Naive thymus-derived CD8-positive, alpha-beta T cell (primary cell): ENCODE measurements around the gene UST. TPM values are rescaled to one million over a fixed set of nuclear protein-coding genes. Genes with fewer than 3 reads are reported as not detected.
A peak's percentile ranks its signal among the peaks of the same experiment; 100 is the strongest.

ENCODE experiments used
- ATAC-seq, 2 donors: fragments of 150-1000 bp; cut with Tn5 transposase in 1 of 2; sonication (Bioruptor Pico), chemical (Tn5 transposase) in 1 of 2; 1 replicate in 1 of 2; 2 replicates in 1 of 2; pipeline ENCODE4 v1.10.0; 2021; ENCODE audit warnings: mild to moderate bottlenecking in 2 of 2, moderate library complexity in 2 of 2
- POLR2A ChIA-PET: fragments of 350-600 bp; sonication (Branson Sonifier 250); formaldehyde crosslinking; loops from one replicate; lab custom pipeline; 2021; ENCODE audit warnings: antibody characterized with exemption; lab: Charles Lee
- DNase-seq, 10 donors: peaks; one replicate each; pipeline versions ENCODE4 v3.0.0 to v3.0.0-alpha.2; 2020 to 2022
- H3K27ac Mint-ChIP-seq, 10 donors: one replicate each; pipeline ENCODE4 v1.8.0; 2020 to 2022; ENCODE audit warnings: mild to moderate bottlenecking in 10 of 10, mixed read lengths in 10 of 10, moderate library complexity in 4 of 10, inconsistent platforms in 1 of 10
- H3K27me3 Mint-ChIP-seq, 5 donors: one replicate each; pipeline ENCODE4 v1.8.0; 2021 to 2022; ENCODE audit warnings: mixed read lengths in 5 of 5
- H3K36me3 Mint-ChIP-seq, 3 donors: one replicate each; pipeline ENCODE4 v1.8.0; 2020 to 2022; ENCODE audit warnings: mixed read lengths in 3 of 3, mild to moderate bottlenecking in 2 of 3, inconsistent platforms in 1 of 3
- H3K4me1 Mint-ChIP-seq, 4 donors: one replicate each; pipeline ENCODE4 v1.8.0; 2021 to 2022; ENCODE audit warnings: mixed read lengths in 4 of 4
- H3K4me3 Mint-ChIP-seq, 10 donors: one replicate each; pipeline ENCODE4 v1.8.0; 2020 to 2022; ENCODE audit warnings: mild to moderate bottlenecking in 10 of 10, mixed read lengths in 10 of 10, moderate library complexity in 6 of 10, inconsistent platforms in 1 of 10
- H3K9me3 Mint-ChIP-seq, 9 donors: one replicate each; pipeline ENCODE4 v1.8.0; 2020 to 2022; ENCODE audit warnings: mixed read lengths in 9 of 9, mild to moderate bottlenecking in 3 of 9, inconsistent platforms in 1 of 9, moderate library complexity in 1 of 9
- polyA plus RNA-seq, 3 donors: library from polyadenylated mRNA; unstranded; fragments of 300-500 nt; fragmentation: Illumina TruSeq; gene quantifications; one replicate each; pipeline ENCODE4 v1.2.3, GENCODE V29; 2021
- total RNA-seq, 8 experiments: library from RNA in 2 of 8; stranded (reverse) in 2 of 8; gene quantifications; one replicate each; pipeline ENCODE4 v1.2.3 and lab custom pipeline; 2021 to 2026

The UST gene
- total and polyA plus RNA-seq, 5 experiments from 2014 or later = 0.08 to 1.4 (median 0.47) TPM

DNA sequence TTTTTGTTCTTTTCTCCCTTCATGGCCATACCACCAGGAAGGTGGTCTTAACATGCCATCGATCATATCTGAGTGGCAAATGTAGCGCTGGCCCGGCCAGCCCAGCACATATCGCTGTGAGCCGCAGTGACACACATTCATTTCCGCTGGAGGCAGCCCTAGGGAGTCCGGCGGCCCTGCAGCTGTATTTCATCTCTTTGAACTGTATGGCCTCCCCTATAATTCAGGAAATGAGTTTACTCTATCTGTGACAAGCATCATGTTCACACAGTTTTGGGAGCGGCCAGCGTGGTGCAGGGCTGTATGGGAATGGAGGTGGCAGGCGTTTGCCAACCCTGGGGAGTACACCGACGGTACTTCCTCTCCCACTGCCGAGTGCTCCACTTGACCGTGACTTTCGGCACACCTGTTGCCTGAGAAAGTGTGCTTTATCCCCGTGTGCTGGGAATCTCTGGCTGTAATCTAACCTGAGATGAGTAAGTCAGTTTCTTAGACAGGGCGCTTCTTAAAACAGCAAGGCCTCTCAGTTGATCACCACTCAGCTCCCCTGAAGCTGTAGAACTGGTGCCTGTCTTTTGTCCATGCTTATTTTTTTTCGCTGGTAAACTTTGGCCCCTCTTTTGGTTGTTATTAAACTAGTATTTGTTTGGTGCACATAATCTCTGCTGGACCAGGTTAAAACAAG, 313.6 kb downstream of the UST start:
- H3K36me3 Mint-ChIP-seq = no peaks in the 10 kb centered on the region
- peak overlapping the region; percentile 51 to 78 (median 74) for H3K4me3 Mint-ChIP-seq
- peak overlapping the region in 9 of 10 donors; percentile 53 to 86 (median 81) for H3K27ac Mint-ChIP-seq
- peaks cover 11 to 37% (median 19%) of the 10 kb centered on the region in 4 donors for H3K4me1 Mint-ChIP-seq
- no peaks in the 10 kb centered on the region for H3K27me3 Mint-ChIP-seq
- peak in 8 of 10 donors; percentile 10 to 42 (median 25) for DNase-seq
- peak; percentile 87 to 90 for ATAC-seq
- no peaks in the 10 kb centered on the region for H3K9me3 Mint-ChIP-seq
- POLR2A ChIA-PET = interaction anchor here (0.6 to 1.1 kb wide), 2 partner anchors 10 to 371 kb away, joined by 3 to 4 read pairs; no protein-coding TSS in a partner anchor

GRCh38 chr6:149060985-149061760, 314.3 kb downstream of the UST start:
- no peak for DNase-seq
- no peak for ATAC-seq
- POLR2A ChIA-PET = interaction anchor here (0.6 to 1.1 kb wide), 2 partner anchors 371 to 1932 kb away, joined by 4 to 6 read pairs; no protein-coding TSS in a partner anchor
- Mint-ChIP-seq H3K9me3 (peaks cover 0 to 5% (median 0%) of the 10 kb centered on the region in 9 donors), H3K36me3 (no peaks in the 10 kb centered on the region), H3K27ac (peak overlapping the region in 9 of 10 donors; percentile 53 to 83 (median 80)), H3K27me3 (no peaks in the 10 kb centered on the region), H3K4me1 (peaks cover 16 to 40% (median 27%) of the 10 kb centered on the region in 4 donors), H3K4me3 (peak overlapping the region in 9 of 10 donors; percentile 66 to 78 (median 74))

GRCh38 chr6:149061930-149062329, 315.1 kb downstream of the UST start:
- peaks cover 20 to 45% (median 34%) of the 10 kb centered on the region in 4 donors for H3K4me1 Mint-ChIP-seq
- H3K4me3 Mint-ChIP-seq = no peak overlapping the region
- DNase-seq = no peak
- H3K27me3 Mint-ChIP-seq = no peaks in the 10 kb centered on the region
- POLR2A ChIA-PET = interaction anchor here (2.3 kb wide), 1 partner anchor 15 kb away, joined by 10 read pairs; no protein-coding TSS in a partner anchor
- H3K36me3 Mint-ChIP-seq = no peaks in the 10 kb centered on the region
- H3K9me3 Mint-ChIP-seq = peaks cover 0 to 11% (median 0%) of the 10 kb centered on the region in 9 donors
- H3K27ac Mint-ChIP-seq = no peak overlapping the region
- no peak for ATAC-seq

GRCh38 chr6:149062653-149063348, 316.0 kb downstream of the UST start:
- Mint-ChIP-seq H3K4me1 (peaks cover 22 to 53% (median 39%) of the 10 kb centered on the region in 4 donors), H3K27me3 (no peaks in the 10 kb centered on the region), H3K4me3 (no peak overlapping the region), H3K27ac (no peak overlapping the region), H3K36me3 (no peaks in the 10 kb centered on the region), H3K9me3 (peaks cover 0 to 11% (median 0%) of the 10 kb centered on the region in 9 donors)
- DNase-seq = no peak
- POLR2A ChIA-PET = interaction anchor here (1.4 to 2.3 kb wide), 2 partner anchors 16 to 254 kb away, joined by 3 to 10 read pairs; no protein-coding TSS in a partner anchor
- no peak for ATAC-seq

DNA sequence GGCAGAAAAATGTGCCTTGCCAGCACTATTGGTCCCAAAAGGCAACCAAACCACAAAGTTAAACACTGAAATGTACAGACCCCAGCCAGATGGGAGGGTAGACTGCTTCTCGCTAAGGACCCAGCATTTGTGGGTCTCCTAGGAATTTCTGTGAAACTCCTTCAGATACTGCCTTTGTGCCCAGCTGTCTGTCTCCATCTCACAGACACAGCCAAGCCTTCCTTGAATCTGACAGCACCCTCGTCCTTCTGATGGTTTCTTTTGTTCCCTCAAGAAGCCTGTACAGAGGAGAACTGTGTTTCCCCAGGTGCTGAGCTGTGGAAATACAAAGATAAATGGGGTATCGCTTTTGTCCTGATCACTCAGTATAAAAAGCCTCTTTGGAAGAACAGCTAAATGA, 316.6 kb downstream of the UST start:
- Mint-ChIP-seq H3K4me3 (no peak overlapping the region), H3K4me1 (peaks cover 22 to 53% (median 39%) of the 10 kb centered on the region in 4 donors), H3K27ac (peak overlapping the region in 1 of 10 donors; percentile 97)

GRCh38 chr6:149064001-149064659, 317.3 kb downstream of the UST start:
- Mint-ChIP-seq H3K36me3 (no peaks in the 10 kb centered on the region), H3K9me3 (peaks cover 0 to 11% (median 0%) of the 10 kb centered on the region in 9 donors), H3K27ac (peak overlapping the region in 8 of 10 donors; percentile 35 to 97 (median 72)), H3K27me3 (no peaks in the 10 kb centered on the region), H3K4me3 (no peak overlapping the region), H3K4me1 (peaks cover 24 to 53% (median 39%) of the 10 kb centered on the region in 4 donors)
- ATAC-seq (no peak), DNase-seq (no peak)
- POLR2A ChIA-PET = interaction anchor here (1.2 to 2.3 kb wide), 3 partner anchors 10 to 253 kb away, joined by 3 to 10 read pairs (median 3); no protein-coding TSS in a partner anchor

More for the DNA sequence above, 316.6 kb downstream of the UST start:
- Mint-ChIP-seq H3K9me3 (peaks cover 0 to 11% (median 0%) of the 10 kb centered on the region in 9 donors), H3K27me3 (no peaks in the 10 kb centered on the region), H3K36me3 (no peaks in the 10 kb centered on the region)
- DNase-seq (no peak), ATAC-seq (no peak)
- POLR2A ChIA-PET = interaction anchor here (1.4 to 2.3 kb wide), 2 partner anchors 16 to 253 kb away, joined by 3 to 10 read pairs; no protein-coding TSS in a partner anchor

DNA sequence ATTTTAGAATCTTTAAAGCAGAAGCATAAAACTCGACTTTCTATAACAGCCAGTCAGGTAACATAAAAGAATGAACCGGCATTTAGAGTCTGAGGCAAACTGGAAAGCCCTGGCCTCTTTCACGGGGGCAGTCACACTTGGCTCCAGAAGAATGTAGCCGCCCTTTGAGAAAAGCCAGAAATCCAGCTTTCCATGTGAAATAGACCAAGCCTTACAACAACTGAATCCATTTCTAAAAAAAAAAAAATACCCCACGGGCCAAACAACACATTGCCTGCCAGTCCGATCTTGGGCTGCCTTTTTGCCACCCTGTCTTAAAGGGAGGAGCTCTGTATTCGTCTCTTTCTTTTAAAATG, 317.8 kb downstream of the UST start:
- POLR2A ChIA-PET = interaction anchor here (0.7 to 2.4 kb wide), 3 partner anchors 9 to 349 kb away, joined by 3 to 10 read pairs (median 3); no protein-coding TSS in a partner anchor
- DNase-seq (no peak), ATAC-seq (no peak)
- no peak overlapping the region for H3K4me3 Mint-ChIP-seq
- no peaks in the 10 kb centered on the region for H3K36me3 Mint-ChIP-seq
- no peaks in the 10 kb centered on the region for H3K27me3 Mint-ChIP-seq
- peak overlapping the region in 9 of 10 donors; percentile 22 to 97 (median 68) for H3K27ac Mint-ChIP-seq
- H3K4me1 Mint-ChIP-seq = peaks cover 24 to 48% (median 37%) of the 10 kb centered on the region in 4 donors
- peaks cover 0 to 11% (median 0%) of the 10 kb centered on the region in 9 donors for H3K9me3 Mint-ChIP-seq

- DNase-seq (no peak), ATAC-seq (no peak)
- no peaks in the 10 kb centered on the region for H3K36me3 Mint-ChIP-seq
- H3K9me3 Mint-ChIP-seq = peaks cover 0 to 11% (median 0%) of the 10 kb centered on the region in 9 donors
- no peaks in the 10 kb centered on the region for H3K27me3 Mint-ChIP-seq
- H3K4me1 Mint-ChIP-seq = peaks cover 21 to 43% (median 33%) of the 10 kb centered on the region in 4 donors
- POLR2A ChIA-PET = interaction anchor here (0.6 to 2.4 kb wide), 6 partner anchors 9 to 348 kb away, joined by 3 to 15 read pairs (median 4); partner anchors contain the start of gene TAB2
- H3K4me3 Mint-ChIP-seq = no peak overlapping the region
- peak overlapping the region in 9 of 10 donors; percentile 35 to 98 (median 97) for H3K27ac Mint-ChIP-seq
These were observed 318.3 kb downstream of the UST start for GRCh38 chr6:149065121-149065520.

DNA sequence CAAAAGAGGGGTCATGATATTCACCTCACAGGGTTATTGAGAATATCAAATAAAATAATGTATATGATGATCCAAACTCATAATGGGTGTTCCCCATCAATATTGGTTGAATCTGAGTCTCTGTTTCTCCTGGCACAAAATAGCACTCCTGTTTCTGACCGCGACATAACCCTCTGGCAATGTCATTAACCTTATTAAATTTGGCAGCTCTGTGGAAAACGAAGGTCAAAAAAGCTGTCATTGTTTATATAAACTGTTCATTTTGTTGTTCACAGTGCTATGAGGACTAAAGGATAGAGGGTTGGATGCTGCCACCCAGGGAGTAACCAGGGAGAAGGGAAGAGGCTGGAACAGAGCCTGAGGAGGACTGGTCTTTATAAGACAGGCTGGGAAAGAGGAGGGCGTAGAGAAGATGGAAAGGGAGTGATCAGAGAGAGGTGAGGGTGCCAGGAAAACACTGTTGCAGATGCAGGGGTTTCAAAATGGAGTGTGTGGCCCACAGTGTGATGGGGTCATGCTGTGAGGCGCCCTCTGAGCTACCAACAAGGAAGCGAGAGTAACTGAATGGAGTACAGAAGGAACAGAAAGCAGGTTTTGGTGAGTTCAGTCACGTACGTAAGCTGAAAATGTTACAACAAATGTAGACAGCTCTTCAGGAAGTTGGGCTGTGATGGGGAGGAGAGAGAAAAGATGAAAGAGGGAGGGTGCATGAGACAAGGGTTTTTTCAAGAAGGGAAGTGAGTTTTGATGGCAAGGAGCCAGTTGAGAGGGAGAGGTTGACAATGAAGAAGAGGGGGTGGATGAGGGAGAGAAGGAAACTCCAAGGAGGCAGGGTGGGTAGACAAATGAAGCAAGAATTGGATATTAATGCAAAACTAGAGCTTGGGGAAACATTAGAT, 319.1 kb downstream of the UST start:
- Mint-ChIP-seq H3K36me3 (no peaks in the 10 kb centered on the region), H3K9me3 (peaks cover 0 to 11% (median 0%) of the 10 kb centered on the region in 9 donors), H3K4me1 (peaks cover 14 to 35% (median 26%) of the 10 kb centered on the region in 4 donors), H3K27me3 (no peaks in the 10 kb centered on the region), H3K4me3 (peak overlapping the region; percentile 63 to 79 (median 71)), H3K27ac (peak overlapping the region; percentile 93 to 98 (median 97))
- ATAC-seq (peak; percentile 97 to 98), DNase-seq (peak in 9 of 10 donors; percentile 46 to 90 (median 66))
- POLR2A ChIA-PET = interaction anchor here (0.6 to 2.4 kb wide), 7 partner anchors 9 to 652 kb away, joined by 3 to 15 read pairs (median 5); partner anchors contain the start of genes LATS1 and TAB2

DNA sequence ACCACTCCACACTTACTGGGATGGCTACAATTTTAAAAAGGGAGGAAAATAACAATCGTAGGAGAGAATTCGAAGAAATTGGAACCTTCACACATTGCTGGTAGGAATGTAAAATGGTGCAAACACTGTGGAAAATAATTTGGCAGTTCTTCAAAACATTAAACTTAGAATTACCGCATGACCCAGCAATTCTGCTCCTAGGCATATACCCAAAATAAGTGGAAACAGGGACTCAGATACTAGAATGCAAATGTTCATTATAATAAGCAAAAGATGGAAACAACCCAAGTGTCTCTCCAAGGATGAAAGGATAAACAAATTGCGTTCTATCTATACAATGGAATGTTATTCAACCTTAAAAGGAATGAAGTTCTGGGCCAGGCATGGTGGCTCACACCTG, 325.2 kb downstream of the UST start:
- peaks cover 10 to 21% (median 15%) of the 10 kb centered on the region in 4 donors for H3K4me1 Mint-ChIP-seq
- POLR2A ChIA-PET = no interaction called here
- no peak overlapping the region for H3K27ac Mint-ChIP-seq
- H3K9me3 Mint-ChIP-seq = no peaks in the 10 kb centered on the region
- no peak overlapping the region for H3K4me3 Mint-ChIP-seq
- DNase-seq (no peak), ATAC-seq (no peak)
- H3K36me3 Mint-ChIP-seq = peaks cover 0 to 3% (median 0%) of the 10 kb centered on the region in 3 donors
- H3K27me3 Mint-ChIP-seq = peaks cover 0 to 2% (median 0%) of the 10 kb centered on the region in 5 donors
